Prostate gland (tissue), 2 donors: ENCODE measurements around the gene GSTO1. TPM values are rescaled to one million over a fixed set of nuclear protein-coding genes. Genes with fewer than 3 reads are reported as not detected.

Experiments used
- DNase-seq: peaks from one replicate; pipeline ENCODE4 v3.0.0-alpha.2; 2019; ENCODE audit warnings: low spot score
- H3K27ac ChIP-seq, 2 donors: fragments of 200-600 bp; sonication (generic); 2 replicates each; pipeline ENCODE4 v1.5.1; 2017 to 2019
- H3K27me3 ChIP-seq: fragments of 200-600 bp; sonication (generic); replicated peaks from 2 replicates; pipeline ENCODE4 v1.5.1; 2019; ENCODE audit not compliant: insufficient read depth
- H3K36me3 ChIP-seq, 2 donors: fragments of 200-600 bp; sonication (generic); 1 replicate in 1 of 2; 2 replicates in 1 of 2; pipeline versions ENCODE4 v1.5.1 to v1.8.1; 2017 to 2019
- H3K4me1 ChIP-seq: fragments of 200-600 bp; sonication (generic); replicated peaks from 2 replicates; pipeline ENCODE4 v1.5.1; 2019
- H3K4me3 ChIP-seq, 2 donors: fragments of 200-600 bp; sonication (generic); 2 replicates each; pipeline ENCODE4 v1.5.1; 2017 to 2019
- H3K9me3 ChIP-seq: fragments of 200-600 bp; sonication (generic); 2 replicates; pipeline ENCODE4 v1.5.1; 2017
- POLR2A ChIP-seq: fragments of 450-650 bp; IDR thresholded peaks from one replicate; pipeline ENCODE4 v1.6.1; 2016; ENCODE audit warnings: antibody characterized with exemption, mild to moderate bottlenecking
- POLR2AphosphoS5 ChIP-seq: sonication (generic); formaldehyde crosslinking; IDR thresholded peaks from one replicate; pipeline ENCODE4 v1.6.1; 2017; ENCODE audit warnings: antibody characterized with exemption
- WGBS: methylation state at CpG from one replicate; pipeline ENCODE4 v1.1.5; 2018; 5-methylcytosine and 5-hydroxymethylcytosine counted together
- intact Hi-C: fragments of 100-400 bp; cut with DNase I; formaldehyde crosslinking; loops from one replicate; pipeline ENCODE4 v1.14.2; 2022
- total RNA-seq, 2 donors: library from RNA; depleted of rRNA; stranded (reverse); fragments of >200 nt; gene quantifications; one replicate each; pipeline ENCODE4 v1.1.0, GENCODE V29; 2016
- TF ChIP-seq, protein P1 (sequence below), 4 experiments: fragments of 200-600 bp in 2 of 4; fragments of 450-650 bp in 2 of 4; sonication (generic) in 2 of 4; IDR thresholded peaks; 1 replicate in 3 of 4; 2 replicates in 1 of 4; pipeline ENCODE4 v1.5.1; 2016 to 2019; ENCODE audit warnings: antibody characterized with exemption in 4 of 4, mild to moderate bottlenecking in 2 of 4, moderate library complexity in 2 of 4

The GSTO1 gene
- total RNA-seq, 2 donors from 2014 or later: 46.8 to 91.8 TPM

DNA sequence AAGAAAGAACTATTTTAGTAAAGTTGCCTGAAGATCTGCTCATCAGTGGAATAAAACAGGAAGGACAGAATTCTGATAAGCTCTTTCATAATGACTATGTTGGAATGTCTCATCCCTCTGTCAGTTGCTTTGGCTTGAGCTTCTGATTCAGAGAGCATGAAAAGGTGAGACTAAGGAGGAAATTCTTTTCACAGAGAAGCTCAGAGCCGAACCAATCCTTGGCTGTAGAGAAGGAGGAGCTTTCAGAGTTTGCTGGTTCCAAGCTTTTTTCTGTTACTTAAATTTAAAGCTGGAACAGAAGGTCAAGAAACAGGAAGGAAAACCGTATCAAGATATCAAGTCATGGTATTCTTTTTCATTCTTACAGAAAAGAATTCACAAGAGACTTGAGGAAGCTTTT lies 38.3 kb downstream of the GSTO1 start:
- no peaks in the 10 kb centered on the region for H3K9me3 ChIP-seq
- no peak overlapping the region for H3K4me3 ChIP-seq
- no peak for DNase-seq
- TF ChIP-seq POLR2AphosphoS5 (no peak), POLR2A (no peak)
- TF ChIP-seq, protein P1, sequence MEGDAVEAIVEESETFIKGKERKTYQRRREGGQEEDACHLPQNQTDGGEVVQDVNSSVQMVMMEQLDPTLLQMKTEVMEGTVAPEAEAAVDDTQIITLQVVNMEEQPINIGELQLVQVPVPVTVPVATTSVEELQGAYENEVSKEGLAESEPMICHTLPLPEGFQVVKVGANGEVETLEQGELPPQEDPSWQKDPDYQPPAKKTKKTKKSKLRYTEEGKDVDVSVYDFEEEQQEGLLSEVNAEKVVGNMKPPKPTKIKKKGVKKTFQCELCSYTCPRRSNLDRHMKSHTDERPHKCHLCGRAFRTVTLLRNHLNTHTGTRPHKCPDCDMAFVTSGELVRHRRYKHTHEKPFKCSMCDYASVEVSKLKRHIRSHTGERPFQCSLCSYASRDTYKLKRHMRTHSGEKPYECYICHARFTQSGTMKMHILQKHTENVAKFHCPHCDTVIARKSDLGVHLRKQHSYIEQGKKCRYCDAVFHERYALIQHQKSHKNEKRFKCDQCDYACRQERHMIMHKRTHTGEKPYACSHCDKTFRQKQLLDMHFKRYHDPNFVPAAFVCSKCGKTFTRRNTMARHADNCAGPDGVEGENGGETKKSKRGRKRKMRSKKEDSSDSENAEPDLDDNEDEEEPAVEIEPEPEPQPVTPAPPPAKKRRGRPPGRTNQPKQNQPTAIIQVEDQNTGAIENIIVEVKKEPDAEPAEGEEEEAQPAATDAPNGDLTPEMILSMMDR (IDR thresholded peaks at IDR 0.05): no peak
- H3K4me1 ChIP-seq: peaks cover 2% of the 10 kb centered on the region
- no peak overlapping the region for H3K27ac ChIP-seq
- WGBS: 59% methylated on average over 2 of the region's 2 CpGs
- H3K27me3 ChIP-seq: no peaks in the 10 kb centered on the region
- intact Hi-C loops: no loop called here
- no peaks in the 10 kb centered on the region for H3K36me3 ChIP-seq

DNA sequence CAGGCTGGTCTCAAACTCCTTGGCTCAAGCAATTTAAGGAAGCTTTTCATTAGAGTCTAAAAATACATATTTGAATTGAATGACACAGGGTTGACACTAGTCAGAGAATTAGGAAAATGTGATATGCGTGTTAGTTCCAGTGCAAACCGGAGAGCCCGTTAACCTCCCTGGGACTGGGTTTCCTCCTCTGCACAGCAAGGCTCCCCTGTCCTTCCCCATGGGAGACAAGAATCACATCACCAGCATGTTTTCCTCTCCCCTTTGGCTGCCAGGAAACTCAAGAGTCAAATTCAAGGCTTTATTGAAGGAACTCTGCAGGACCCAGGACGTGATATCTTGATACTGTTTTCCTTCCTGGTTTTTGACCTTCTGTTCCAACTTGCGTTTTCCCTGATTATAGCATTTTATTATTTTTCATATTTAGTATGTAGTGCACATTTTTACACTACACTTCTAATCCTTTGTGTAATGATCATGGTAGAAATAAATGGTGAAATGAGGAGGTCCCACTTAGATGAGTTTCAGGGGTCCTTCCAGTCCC lies 39.2 kb downstream of the GSTO1 start:
- Histone ChIP-seq H3K36me3 (no peaks in the 10 kb centered on the region), H3K9me3 (no peaks in the 10 kb centered on the region), H3K27me3 (no peaks in the 10 kb centered on the region), H3K4me1 (peaks cover 2% of the 10 kb centered on the region), H3K4me3 (no peak overlapping the region), H3K27ac (no peak overlapping the region)
- intact Hi-C loops: no loop called here
- TF ChIP-seq, protein P1 (IDR thresholded peaks at IDR 0.05): no peak
- TF ChIP-seq POLR2AphosphoS5: no peak
- no peak for TF ChIP-seq POLR2A
- no peak for DNase-seq
- WGBS: 94% methylated on average over 5 of the region's 5 CpGs

DNA sequence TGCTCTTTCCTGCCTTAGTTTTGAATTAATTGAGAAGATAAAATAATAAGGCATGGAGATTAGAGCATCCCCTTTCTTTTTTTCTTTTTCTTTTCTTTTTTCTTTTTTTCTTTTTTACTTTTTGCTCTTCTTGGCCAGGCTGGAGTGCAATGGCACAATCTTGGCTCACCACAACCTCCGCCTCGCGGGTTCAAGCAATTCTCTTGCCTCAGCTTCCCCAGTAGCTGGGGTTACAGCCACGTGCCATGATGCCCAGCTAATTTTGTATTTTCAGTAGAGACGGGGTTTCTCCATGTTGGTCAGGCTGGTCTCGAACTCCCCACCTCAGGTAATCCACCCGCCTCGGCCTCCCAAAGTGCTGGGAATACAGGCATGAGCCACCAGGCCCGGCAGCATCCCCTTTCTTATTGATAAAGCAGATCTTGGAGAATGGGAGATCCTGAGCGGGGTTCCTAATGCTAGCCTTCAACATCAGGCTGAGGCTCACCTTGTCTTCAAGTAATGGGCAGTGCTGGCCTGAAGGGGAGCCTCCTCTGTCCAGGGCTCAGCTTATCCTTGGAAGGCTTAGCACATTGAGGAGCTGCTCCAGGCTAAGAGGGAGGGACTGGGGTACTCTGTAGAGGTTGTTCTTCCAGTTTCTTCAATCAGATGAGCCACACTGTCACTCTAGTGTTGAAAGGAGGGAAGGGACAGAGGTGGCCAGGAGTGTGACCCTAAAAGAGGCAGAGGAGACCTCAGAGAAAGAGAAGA lies 42.2 kb downstream of the GSTO1 start:
- TF ChIP-seq, protein P1 (IDR thresholded peaks at IDR 0.05): no peak
- no peak for TF ChIP-seq POLR2AphosphoS5
- no peak for TF ChIP-seq POLR2A
- H3K36me3 ChIP-seq: no peaks in the 10 kb centered on the region
- intact Hi-C loops: no loop called here

DNA sequence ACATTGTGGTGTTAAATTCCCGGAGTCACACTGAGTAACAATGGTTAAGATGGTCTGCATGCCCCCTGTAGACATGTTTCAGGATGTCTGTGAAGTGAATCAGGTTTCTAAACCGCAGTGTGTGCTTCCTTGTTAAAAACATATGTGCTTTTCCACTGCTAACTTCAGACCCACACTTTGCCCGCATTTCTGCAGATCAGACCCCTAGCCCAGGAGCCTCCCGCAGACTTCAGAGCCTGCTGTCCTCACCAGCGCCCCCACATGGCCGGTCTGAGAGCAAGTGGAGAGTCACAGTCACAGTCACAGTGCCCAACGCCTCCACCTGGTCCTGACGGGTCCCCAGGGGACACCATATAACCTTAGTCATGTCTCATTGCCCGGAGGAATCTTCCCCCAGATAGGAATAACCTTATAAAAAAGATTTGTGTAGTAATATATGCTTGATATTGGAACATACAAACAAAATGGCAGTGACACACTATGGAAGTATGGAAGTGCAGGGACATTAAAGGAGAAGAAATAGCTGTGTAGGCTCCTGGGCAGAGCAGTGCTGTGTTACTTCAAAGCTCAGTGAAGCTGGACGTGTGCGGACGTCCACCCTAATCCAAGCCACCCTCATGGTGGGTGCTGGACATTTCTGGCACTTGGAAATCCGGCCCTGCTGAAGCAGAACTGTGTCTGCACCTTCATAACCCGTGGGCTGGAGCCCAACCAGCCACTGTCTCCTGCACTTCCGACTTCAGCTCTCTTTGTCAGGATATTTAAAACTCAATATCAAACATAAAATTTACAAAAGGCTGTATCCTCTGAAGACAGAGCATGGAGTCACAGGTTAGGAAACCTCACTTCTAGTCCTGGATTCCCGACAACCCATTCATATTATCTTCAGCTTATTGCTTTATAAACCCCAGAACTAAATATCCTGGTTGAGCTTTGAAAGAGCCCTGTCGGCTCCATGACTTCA lies 43.3 kb downstream of the GSTO1 start:
- no peak for DNase-seq
- intact Hi-C loops: no loop called here
- H3K27ac ChIP-seq: peak overlapping the region; percentile 28 to 78

More for the DNA sequence above, 42.2 kb downstream of the GSTO1 start:
- 97% methylated on average over 10 of the region's 10 CpGs for WGBS
- no peak for DNase-seq
- no peaks in the 10 kb centered on the region for H3K9me3 ChIP-seq
- no peak overlapping the region for H3K4me3 ChIP-seq
- H3K27me3 ChIP-seq: no peaks in the 10 kb centered on the region
- H3K4me1 ChIP-seq: peaks cover 13% of the 10 kb centered on the region
- peak overlapping the region; percentile 28 to 63 for H3K27ac ChIP-seq

More for the DNA sequence above, 43.3 kb downstream of the GSTO1 start:
- Histone ChIP-seq H3K4me3 (no peak overlapping the region), H3K27me3 (no peaks in the 10 kb centered on the region), H3K36me3 (no peaks in the 10 kb centered on the region), H3K9me3 (no peaks in the 10 kb centered on the region), H3K4me1 (peaks cover 13% of the 10 kb centered on the region)
- TF ChIP-seq POLR2A (no peak), POLR2AphosphoS5 (no peak)
- TF ChIP-seq, protein P1 (IDR thresholded peaks at IDR 0.05): peak in 1 of 4 experiments; percentile 20
- 65% methylated on average over 17 of the region's 17 CpGs for whole genome bisulfite sequencing
